ENCODE data around the gene LMF1.

LMF1 gene

DNA sequence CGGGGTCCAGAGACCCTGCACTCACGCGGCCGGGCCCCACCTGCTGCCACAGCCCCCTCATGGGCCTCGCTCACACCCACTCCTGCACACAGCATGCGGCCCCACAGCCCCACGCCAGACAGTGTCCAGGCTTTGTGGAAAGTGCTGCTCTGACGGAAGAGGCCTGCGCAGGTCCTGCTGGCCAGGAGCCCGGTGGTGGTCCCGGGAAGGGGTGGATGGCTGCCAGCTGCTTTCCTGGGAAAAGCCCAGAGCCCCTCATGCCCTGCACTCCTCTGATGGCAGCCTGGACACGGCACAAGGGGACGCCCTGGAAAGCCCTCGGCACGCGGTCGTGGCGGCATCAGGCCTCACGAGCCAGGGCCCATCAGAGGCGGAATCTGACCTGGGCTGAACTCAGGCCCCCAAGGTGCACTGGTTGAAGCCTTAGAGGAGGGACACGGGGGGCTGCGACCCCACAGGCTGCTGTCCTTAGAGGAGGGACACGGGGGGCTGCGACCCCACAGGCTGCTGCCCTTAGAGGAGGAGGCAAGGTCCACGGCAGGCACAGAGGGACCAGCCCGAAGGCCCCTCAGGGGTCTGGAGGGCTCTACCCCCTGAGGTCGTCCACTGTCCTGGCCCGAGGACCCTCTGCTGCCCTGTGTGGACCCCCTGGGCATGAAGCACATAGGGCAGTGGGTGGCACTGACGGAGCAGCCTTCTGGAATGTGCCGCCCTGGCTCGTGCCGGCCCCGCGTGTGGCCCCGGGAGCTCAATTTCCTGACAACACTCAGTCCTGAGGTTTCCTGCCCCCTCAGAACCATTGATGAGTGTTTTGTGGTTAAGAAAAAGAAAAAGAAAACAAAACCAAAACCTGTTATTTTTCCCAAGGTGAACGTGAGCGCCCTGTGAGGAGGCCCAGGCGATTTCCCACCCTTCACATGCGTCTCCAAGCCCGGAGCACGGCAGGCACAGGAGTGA lies 32.9 kb upstream of the LMF1 start:
- H3K4me3 ChIP-seq (ENCODE audit: low read depth, low read length): no peak overlapping the region
- DNase-seq (ENCODE audit: low read depth): no peak

DNA sequence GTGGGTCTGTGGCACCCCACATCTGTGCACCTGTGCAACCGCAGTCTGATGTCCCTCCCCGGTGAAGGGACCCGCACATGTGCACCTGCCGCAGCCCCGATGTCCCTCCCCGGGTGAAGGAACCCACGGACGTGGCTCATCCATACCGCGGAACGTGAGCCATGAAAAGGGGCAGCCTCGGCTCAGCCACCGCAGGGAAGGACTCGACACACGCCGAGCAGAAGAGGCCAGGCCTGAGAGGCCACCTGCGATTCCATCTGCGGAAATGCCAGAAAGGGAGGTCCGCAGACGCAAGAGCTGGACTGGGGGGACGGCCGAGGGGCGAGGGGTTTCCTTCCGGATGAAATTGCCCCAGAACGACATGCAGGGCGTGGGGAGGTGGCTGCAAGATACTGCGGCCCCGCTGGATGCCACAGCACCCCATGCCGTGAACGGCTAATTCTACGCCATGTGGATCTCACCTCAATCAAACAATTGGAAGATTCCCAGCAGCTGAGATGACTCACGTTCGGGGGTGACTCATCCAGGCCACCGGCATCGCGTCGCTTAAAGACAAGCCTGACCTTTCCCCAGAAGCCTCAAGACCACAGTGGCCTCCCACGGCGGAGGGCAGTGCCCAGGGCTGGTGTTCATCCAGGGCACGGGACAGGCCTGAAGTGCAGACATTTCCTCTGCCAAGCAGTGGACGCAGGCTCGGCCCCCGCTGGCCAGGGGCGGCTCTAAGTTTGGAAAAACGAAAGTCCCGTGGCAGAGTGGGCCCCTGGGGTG lies 31.8 kb upstream of the LMF1 start:
- no peak overlapping the region for H3K4me3 ChIP-seq (ENCODE audit: low read depth, low read length)
- peak; percentile 41 for DNase-seq (ENCODE audit: low read depth)

DNA sequence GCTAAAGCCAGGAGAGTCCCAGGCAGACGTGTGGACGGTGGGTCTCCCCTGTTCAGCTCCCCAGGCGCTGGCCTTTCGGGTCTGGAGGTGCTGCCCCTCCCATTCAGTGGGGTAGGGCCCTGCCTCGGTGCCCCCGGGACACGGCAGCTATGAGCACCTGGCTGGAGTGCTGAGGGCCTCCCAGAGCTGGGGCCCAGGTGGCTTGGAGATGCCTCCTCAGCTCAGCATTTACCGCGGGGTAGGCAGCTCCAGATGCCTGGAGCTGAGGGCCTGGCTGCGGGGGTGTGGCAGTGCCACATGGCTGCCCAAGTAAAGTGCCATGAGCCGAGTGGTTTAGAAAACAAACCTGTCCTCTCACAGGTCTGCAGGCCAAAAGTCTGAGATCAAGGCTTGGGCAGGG lies 30.3 kb upstream of the LMF1 start:
- H3K4me3 ChIP-seq (ENCODE audit: low read depth, low read length): no peak overlapping the region
- DNase-seq (ENCODE audit: low read depth): no peak

DNA sequence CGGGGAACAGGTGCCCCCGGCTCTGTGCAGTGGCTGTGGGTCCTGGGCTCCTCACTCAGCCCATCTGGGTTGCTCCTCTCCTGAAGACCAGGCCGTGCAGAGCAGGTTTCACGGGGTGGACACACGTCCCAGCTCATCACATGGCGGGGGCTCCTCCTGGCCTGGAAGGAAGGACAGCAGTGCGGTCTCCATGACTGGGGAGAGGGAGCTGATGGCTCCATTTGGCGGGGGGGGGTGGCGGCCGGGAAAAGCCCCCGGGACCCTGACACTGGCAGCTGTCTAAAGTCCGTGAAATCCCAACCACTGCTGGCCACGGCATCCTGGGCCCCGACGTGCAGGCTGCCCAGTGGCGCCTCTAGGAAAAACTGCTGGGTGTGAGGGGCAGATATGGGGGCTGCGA lies 29.8 kb upstream of the LMF1 start:
- no peak for DNase-seq (ENCODE audit: low read depth)
- no peak overlapping the region for H3K4me3 ChIP-seq (ENCODE audit: low read depth, low read length)

DNA sequence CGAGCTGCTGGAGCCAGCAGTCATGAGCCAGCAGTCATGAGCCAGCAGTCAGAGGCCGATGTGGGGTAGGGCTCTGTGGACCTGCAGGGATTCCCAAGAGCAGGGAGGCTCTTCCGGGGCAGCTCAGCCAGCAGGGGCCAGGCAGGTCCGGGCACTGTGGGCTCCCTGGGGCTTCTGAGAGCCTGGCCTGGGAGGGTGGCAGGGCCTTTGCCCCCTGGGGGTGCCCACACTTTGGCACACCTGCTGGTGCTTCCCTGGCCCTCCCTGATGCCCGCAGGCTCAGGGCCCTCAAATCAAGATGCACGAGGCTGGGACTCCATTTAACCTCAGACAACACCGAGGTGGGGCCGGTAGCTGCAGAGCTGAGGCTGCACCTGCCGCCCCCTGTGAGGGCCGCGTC lies 28.9 kb upstream of the LMF1 start:
- no peak for DNase-seq (ENCODE audit: low read depth)
- no peak overlapping the region for H3K4me3 ChIP-seq (ENCODE audit: low read depth, low read length)

DNA sequence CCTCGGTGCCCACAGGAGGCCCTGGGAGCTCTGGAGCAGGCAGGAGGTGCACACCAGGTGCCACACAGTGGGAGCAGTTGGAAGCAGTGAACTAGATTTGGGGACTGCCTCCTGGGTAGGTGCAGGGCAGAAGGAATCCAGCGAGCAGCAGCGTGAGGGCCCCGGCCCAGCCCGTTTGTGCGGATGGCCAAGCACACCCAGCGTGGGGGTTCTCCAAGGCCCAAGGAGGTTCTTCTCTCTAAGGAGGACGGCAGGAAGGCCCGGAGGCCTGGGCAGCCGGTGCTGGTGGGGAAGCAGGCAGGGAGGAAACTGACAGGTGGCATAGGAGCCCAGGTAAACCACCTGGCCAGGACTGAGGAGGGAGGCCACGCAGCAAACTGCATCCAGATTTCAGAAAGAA lies 27.8 kb upstream of the LMF1 start:
- no peak overlapping the region for H3K4me3 ChIP-seq (ENCODE audit: low read depth, low read length)
- no peak for DNase-seq (ENCODE audit: low read depth)

DNA sequence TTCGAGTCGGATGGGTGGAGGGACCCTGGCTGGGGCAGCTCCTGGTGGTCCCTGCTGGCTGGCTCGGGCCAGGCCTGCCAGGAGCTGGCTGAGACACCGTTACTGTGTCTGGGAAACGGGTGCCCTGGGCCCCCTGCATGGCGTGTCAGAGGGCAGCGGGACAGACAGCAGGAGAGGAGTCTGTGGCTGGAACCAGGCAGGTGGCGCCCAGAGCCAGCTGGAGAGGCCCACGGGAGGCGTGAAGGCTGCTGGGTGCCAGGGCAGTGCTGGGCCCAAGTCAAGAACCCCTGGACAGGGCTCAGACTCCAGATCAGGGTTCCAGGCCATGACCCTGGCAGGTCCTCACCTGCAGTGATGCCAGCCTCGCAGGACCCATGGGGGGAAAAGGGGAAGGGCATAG lies 27.4 kb upstream of the LMF1 start:
- DNase-seq (ENCODE audit: low read depth): no peak
- H3K4me3 ChIP-seq (ENCODE audit: low read depth, low read length): no peak overlapping the region

DNA sequence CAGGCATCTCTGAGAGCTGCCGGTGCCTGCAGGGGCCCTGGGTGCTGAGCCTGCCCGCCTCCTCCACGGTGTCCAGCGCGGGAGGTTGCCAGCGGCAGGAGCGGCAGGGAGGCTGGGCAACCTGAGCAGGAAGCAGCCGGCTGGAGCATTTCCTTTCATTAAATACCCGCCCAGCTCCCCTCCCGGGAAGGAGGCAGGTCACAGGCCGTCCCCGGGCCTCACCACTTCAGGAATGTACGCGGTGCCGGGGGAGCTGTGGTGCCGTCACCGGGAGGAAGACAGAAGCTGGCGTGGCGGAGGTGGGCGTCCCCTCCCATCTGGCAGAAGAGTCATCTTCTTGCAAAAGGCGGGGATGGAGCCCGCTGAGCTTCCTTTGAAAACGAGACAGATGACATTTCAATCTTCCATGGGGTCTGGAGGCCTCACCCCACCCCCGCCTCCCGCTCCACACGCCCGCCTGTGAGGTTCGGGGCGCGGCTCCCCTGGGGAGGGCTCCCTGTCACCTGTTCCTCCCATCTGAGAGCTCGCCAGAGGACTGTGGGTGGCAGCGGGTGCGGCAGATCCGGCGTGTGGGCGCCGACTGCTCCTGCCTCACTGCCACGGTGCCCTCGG lies 26.8 kb upstream of the LMF1 start:
- no peak overlapping the region for H3K4me3 ChIP-seq (ENCODE audit: low read depth, low read length)
- DNase-seq (ENCODE audit: low read depth): peak; percentile 25

DNA sequence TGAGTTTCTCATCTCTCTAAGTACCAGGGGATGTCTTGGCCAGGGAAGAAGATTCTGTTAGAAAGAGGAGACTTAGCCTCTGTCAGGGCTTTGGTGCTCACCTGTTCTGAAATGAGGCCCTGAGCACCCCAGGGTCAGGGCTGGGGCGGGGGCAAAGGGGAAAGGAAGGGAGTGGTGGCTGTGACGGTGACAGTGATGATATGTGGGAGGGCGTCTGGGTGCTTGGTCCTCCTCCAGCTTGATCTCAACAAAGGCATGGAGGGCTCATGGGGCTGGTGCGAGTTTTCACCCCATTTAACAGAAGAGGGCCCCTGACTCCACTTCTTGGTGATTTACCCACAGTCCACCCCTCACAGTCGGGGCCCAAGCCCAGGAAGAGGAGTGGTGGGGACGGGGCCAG lies 25.9 kb upstream of the LMF1 start:
- H3K4me3 ChIP-seq (ENCODE audit: low read depth, low read length): no peak overlapping the region
- DNase-seq (ENCODE audit: low read depth): no peak

DNA sequence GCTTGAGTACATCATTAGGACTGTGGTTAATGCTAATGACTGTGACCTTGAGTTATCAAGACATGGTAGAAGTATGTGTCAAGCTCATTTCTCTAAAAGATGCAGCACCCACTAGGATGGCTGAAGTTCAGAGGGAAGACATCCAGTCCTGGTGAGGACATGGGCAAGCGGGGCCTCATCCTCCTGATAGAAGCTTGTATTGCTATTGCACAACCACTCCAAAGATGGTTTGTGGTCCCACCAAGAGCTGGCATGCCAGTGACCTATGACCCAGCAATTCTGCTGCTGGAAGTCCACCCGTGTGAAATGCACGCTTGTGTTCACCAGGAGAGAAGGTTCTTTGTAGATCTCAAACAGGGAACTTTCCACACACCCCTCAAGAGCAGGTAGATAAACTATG lies 25.0 kb upstream of the LMF1 start:
- no peak overlapping the region for H3K4me3 ChIP-seq (ENCODE audit: low read depth, low read length)
- no peak for DNase-seq (ENCODE audit: low read depth)

DNA sequence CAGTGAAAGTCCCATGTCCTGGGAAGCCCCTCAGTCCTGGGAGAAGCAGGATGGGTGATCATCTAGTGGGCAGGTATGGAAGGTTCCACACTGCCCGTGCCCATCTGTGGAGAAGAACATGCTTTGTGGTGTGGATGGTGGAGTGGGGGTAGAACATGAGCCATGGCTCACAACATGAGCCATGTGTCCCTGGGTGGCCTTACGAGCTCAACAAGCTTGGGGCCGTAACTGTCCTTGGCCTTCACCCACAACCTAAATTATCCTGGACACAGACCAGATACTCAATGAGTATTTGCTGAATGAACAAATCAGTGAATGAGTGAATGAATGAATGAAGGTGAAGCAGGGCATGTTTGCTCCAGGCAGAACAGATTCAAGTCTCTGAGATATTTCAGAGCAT lies 24.3 kb upstream of the LMF1 start:
- DNase-seq (ENCODE audit: low read depth): peak; percentile 29
- H3K4me3 ChIP-seq (ENCODE audit: low read depth, low read length): no peak overlapping the region

DNA sequence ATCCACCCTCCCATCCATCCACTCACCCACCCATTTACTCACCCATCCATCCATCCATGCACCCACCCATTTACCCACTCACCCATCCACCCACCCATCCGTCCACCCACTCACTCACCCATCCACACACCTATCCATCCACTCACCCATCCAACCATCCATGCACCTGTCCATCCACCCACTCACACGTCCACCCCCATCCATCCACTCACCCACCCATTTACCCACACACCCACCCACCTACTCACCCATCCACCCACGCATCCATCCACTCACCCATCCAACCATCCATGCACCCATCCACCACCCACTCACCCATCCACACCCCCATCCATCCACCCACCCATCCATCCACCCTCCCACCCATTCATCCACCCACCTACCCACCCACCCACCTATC lies 22.9 kb upstream of the LMF1 start:
- H3K4me3 ChIP-seq (ENCODE audit: low read depth, low read length): no peak overlapping the region
- no peak for DNase-seq (ENCODE audit: low read depth)

DNA sequence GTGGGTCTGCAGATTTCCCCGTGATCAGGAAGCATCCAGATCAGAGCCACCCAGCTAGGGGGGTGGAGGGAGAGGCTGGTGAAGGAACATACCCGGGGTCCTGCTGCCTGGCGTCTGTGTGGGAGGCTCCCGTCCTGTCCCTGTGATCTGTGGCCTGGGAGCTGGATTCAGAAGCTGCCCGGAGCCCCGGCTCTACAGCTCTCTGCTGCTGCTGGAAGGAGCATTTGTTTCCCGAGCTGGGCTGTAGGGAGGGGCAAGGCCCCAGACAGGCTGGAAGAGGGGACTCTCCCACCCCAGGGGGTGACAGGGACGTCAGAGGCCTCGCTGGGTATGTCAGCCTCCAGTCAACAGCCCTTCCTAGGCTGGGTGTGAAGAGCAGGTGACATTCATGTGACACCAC lies 21.0 kb upstream of the LMF1 start:
- DNase-seq (ENCODE audit: low read depth): no peak
- H3K4me3 ChIP-seq (ENCODE audit: low read depth, low read length): no peak overlapping the region

DNA sequence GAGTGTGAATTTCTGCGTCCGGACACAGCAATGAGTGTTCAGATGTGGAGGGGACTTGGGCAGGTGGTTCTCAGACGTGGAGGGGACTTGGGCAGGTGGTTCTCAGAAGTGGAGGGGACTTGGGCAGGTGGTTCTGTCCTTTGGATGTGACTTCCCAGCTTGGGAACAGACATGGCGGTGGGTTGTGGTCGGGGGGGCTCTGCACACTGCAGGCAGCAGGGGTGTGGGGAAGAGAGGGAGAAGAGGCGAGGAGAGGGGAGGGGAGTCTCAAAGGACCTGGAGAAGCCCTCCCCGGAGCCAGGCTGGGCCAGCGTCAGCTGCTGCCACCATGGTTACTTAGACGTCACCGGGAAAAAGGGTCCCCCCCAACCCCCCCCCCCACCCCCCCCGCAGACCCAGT lies 20.6 kb upstream of the LMF1 start:
- no peak overlapping the region for H3K4me3 ChIP-seq (ENCODE audit: low read depth, low read length)
- DNase-seq (ENCODE audit: low read depth): no peak

DNA sequence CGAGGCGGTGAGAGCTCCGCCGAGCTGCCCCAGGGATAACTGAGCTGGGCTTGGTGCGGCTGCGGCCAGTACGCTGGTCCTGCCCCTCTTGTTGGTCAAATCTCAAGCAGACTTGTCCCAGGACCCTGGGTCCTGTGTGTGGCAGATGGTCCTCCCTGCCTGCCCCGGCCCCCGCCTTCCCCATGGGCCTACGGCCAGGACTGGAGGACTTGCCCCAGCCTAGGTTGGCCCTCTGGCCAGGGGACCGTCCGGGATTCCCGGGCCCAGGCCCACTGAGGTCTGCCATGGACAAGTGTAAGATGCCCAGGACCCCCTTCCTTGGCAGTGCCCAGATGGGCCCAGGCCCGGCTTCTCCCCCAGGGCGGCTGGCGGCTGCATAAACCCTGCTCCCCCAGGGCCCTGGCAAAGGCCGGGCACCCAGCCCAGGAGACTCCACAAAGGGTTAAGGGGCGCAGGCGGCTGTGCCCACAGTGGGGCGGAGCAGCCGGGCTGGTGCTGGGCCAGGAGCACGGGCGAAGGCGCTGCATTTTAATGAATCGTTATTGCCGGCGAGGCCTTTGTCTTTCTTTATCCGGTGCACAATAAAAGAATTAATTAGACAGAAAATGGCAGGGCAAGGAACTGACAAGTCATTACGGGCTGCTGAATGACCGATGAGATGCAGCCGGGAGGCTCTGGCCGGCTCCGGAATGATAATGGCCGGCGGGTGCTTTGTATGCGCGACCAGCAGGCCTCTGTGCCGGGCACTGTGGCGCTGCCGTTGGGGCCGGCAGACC lies 19.9 kb upstream of the LMF1 start:
- DNase-seq (ENCODE audit: low read depth): no peak
- H3K4me3 ChIP-seq (ENCODE audit: low read depth, low read length): no peak overlapping the region

DNA sequence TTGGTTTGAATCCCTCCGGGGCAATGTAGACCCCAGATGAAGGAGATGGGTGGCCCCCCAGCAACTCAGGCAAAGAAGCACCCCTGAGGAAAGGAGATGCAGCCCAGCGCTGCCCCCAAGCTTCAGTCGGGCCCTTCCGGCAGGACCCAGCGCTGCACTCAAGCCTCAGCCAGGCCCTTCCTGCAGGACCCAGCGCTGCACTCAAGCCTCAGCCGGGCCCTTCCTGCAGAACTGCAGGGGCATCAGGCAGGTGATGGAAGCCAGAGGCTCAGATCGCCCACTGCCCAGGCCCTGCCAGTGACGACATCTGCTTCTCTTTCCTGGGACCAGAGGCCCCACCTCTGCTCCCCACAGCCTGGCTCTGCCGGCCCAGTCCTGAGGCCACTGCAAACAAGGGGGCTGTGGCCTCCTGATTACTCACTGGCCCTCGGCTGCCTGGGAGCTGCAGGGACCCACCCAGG lies 18.6 kb upstream of the LMF1 start:
- no peak overlapping the region for H3K4me3 ChIP-seq (ENCODE audit: low read depth, low read length)
- DNase-seq (ENCODE audit: low read depth): no peak

DNA sequence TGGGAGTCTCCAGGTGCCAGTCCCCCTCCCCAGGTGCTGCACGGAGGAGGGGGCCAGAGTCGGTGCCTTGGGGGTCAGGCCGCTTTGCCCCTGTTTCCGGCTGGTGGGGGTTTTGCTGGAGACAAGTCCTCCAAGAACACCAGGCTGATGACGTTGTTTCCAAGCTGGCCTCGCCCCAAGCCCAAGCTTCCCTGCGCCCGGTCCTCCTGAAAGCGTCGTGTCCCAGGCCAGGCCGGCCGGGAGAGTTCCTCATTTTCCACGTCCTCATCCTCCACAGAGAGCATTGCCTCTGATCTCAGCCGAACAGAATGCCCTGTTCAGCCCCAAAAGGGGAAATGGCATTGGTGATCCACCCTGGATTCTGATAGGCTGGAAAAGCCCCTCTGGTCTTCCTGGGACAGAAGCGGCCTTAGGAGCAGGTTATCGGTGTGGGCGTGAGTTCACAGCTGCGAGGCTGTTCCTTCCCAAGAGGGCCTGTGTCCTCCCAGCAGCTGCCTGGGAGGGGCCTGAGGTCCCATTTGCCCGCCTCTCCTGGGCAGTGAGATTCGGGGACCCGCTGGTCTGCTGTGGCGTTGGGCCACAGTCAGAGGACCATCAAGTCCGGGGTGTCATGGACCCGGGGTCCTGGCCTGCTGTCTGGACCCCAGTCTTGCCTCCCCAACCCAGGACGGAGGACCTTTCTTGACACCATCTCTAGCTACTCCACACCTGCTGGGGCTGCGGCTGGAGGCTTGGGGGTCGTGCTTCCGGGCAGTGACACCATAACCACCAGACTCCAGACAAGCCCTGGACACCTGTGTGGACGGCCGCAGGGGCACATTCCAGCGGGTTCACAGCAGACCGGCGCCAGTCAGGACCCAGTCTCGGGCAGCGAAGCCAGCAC lies 17.9 kb upstream of the LMF1 start:
- H3K4me3 ChIP-seq (ENCODE audit: low read depth, low read length): no peak overlapping the region
- DNase-seq (ENCODE audit: low read depth): no peak

DNA sequence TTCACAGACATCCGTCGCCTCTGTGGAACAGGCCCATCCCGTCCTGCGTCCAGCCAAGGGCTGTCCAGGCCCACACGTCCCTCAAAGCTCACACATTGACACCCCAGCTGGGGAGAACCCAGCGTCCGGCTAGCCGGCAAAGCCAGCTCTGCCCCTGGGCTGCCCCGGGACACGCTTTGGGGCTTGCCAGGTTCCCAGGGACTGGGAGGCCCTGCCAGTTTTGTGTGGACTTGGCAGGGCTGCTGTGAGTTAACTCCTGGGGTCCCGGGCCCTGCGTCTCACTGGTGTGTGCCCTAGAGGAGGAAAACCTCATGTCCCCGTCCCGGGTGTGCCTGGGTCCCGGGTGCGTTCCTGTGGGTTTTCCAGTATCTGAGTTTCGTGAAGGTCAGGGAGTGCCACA lies 17.1 kb upstream of the LMF1 start:
- no peak overlapping the region for H3K4me3 ChIP-seq (ENCODE audit: low read depth, low read length)
- DNase-seq (ENCODE audit: low read depth): no peak
